ENCODE data around the gene COX15. TPM values are rescaled to one million over a fixed set of nuclear protein-coding genes. Genes with fewer than 3 reads are reported as not detected.

COX15 gene
- total RNA-seq, 6 donors from 2014 or later = 16.0 to 38.3 (median 29.3) TPM

GRCh38 chr10:99770408-99771045 is 38.6 kb upstream of the COX15 start:
- Histone ChIP-seq H3K4me3 (no peak overlapping the region), H3K27ac (no peak overlapping the region), H3K27me3 (no peaks in the 10 kb centered on the region), H3K4me1 (no peaks in the 10 kb centered on the region), H3K9me3 (no peaks in the 10 kb centered on the region), H3K36me3 (no peaks in the 10 kb centered on the region)
- DNase-seq = no peak
- no peak for TF ChIP-seq POLR2A (IDR thresholded peaks at IDR 0.05)
- TF ChIP-seq POLR2AphosphoS5 (IDR thresholded peaks at IDR 0.05) = no peak
- TF ChIP-seq EP300 (IDR thresholded peaks at IDR 0.05) = no peak
- TF ChIP-seq CTCF (IDR thresholded peaks at IDR 0.05) = no peak
- 69 to 81% methylated on average over 4 of the region's 4 CpGs for WGBS, 2 donors
- ATAC-seq (ENCODE audit: low FRiP score in 2 of 2) = no peak

GRCh38 chr10:99769706-99770105 is 37.8 kb upstream of the COX15 start:
- ATAC-seq (ENCODE audit: low FRiP score in 2 of 2) (no peak), DNase-seq (no peak)
- no peaks in the 10 kb centered on the region for H3K27me3 ChIP-seq
- WGBS, 2 donors = 85% methylated on average over 5 of the region's 5 CpGs
- no peak overlapping the region for H3K27ac ChIP-seq
- H3K4me3 ChIP-seq = no peak overlapping the region
- no peaks in the 10 kb centered on the region for H3K9me3 ChIP-seq
- TF ChIP-seq POLR2A (IDR thresholded peaks at IDR 0.05) = no peak
- TF ChIP-seq POLR2AphosphoS5 (IDR thresholded peaks at IDR 0.05) = no peak
- TF ChIP-seq CTCF (IDR thresholded peaks at IDR 0.05) = no peak
- TF ChIP-seq EP300 (IDR thresholded peaks at IDR 0.05) = no peak
- H3K36me3 ChIP-seq = no peaks in the 10 kb centered on the region
- no peaks in the 10 kb centered on the region for H3K4me1 ChIP-seq

DNA sequence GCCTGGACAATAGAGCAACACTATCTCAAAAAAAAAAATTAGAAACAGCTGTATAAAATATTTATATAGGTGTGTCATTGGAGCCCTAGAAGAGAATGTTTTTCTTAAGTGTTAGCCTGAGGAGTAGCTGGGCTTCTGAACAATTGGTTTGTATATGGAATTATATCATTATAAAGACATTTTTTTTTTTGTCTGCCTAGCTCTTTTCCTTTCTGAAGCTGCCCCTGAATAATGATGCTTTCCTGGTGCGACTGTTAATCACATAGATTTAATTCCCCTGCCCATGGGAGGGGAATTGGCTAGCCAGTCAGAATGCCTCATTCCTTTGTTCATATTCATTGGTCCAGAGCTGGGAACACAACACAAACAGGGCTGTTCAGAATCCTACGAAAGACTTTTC is 36.6 kb upstream of the COX15 start:
- no peak for TF ChIP-seq CTCF (IDR thresholded peaks at IDR 0.05)
- TF ChIP-seq EP300 (IDR thresholded peaks at IDR 0.05) = no peak
- TF ChIP-seq POLR2A (IDR thresholded peaks at IDR 0.05) = no peak
- no peak for TF ChIP-seq POLR2AphosphoS5 (IDR thresholded peaks at IDR 0.05)
- H3K27me3 ChIP-seq = no peaks in the 10 kb centered on the region
- H3K27ac ChIP-seq = no peak overlapping the region
- 66 to 90% methylated on average over 2 of the region's 2 CpGs for WGBS, 2 donors
- DNase-seq (no peak), ATAC-seq (ENCODE audit: low FRiP score in 2 of 2) (no peak)
- no peaks in the 10 kb centered on the region for H3K4me1 ChIP-seq
- H3K9me3 ChIP-seq = no peaks in the 10 kb centered on the region
- no peak overlapping the region for H3K4me3 ChIP-seq
- H3K36me3 ChIP-seq = no peaks in the 10 kb centered on the region

DNA sequence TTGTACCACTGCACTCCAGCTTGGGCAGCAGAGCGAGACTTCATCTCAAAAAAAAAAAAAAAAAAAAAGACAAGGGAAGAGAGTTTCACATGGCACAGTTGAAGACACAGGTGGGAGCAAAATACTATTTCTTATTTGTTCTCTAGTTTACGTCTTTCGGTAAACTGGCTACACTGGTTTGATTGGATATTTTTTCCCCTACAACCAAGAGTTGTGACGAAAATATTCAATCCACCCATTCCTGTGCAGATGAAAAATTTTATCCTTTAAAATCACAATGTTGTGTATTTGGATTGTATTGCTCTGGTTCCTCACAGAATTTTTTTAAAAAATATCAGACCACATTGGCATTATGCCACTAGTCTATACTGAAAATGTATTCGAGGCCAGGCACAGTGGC is 36.0 kb upstream of the COX15 start:
- DNase-seq (no peak), ATAC-seq (ENCODE audit: low FRiP score in 2 of 2) (no peak)
- no peak overlapping the region for H3K4me3 ChIP-seq
- H3K36me3 ChIP-seq = no peaks in the 10 kb centered on the region
- H3K4me1 ChIP-seq = no peaks in the 10 kb centered on the region
- 66% methylated on average over 5 of the region's 5 CpGs for WGBS, 2 donors
- TF ChIP-seq POLR2AphosphoS5 (IDR thresholded peaks at IDR 0.05) = no peak
- TF ChIP-seq CTCF (IDR thresholded peaks at IDR 0.05) = no peak
- TF ChIP-seq EP300 (IDR thresholded peaks at IDR 0.05) = no peak
- no peak for TF ChIP-seq POLR2A (IDR thresholded peaks at IDR 0.05)
- H3K9me3 ChIP-seq = no peaks in the 10 kb centered on the region
- no peak overlapping the region for H3K27ac ChIP-seq
- H3K27me3 ChIP-seq = no peaks in the 10 kb centered on the region

- DNase-seq (no peak), ATAC-seq (ENCODE audit: low FRiP score in 2 of 2) (no peak)
- H3K27me3 ChIP-seq = no peaks in the 10 kb centered on the region
- H3K4me1 ChIP-seq = no peaks in the 10 kb centered on the region
- H3K4me3 ChIP-seq = no peak overlapping the region
- no peaks in the 10 kb centered on the region for H3K9me3 ChIP-seq
- no peaks in the 10 kb centered on the region for H3K36me3 ChIP-seq
- H3K27ac ChIP-seq = no peak overlapping the region
- no peak for TF ChIP-seq CTCF (IDR thresholded peaks at IDR 0.05)
- TF ChIP-seq EP300 (IDR thresholded peaks at IDR 0.05) = no peak
- TF ChIP-seq POLR2A (IDR thresholded peaks at IDR 0.05) = no peak
- no peak for TF ChIP-seq POLR2AphosphoS5 (IDR thresholded peaks at IDR 0.05)
- WGBS, 2 donors = 66 to 78% methylated on average over 8 of the region's 8 CpGs
Measured at GRCh38 chr10:99766302-99766681, 34.4 kb upstream of the COX15 start.

All from upper lobe of left lung (tissue), 6 donors.